Neuron (in vitro differentiated cells): ENCODE data around the gene TF.

Experiments
- H2AFZ ChIP-seq: one replicate; pipeline ENCODE4 v1.6.1; 2013; ENCODE audit warnings: low read depth, mild to moderate bottlenecking, inconsistent platforms, low read length, moderate library complexity
- H3K27me3 ChIP-seq: one replicate; pipeline ENCODE4 v1.6.1; 2013; ENCODE audit warnings: low read length; ENCODE audit not compliant: insufficient read depth
- H3K36me3 ChIP-seq: one replicate; pipeline ENCODE4 v1.6.1; 2013; ENCODE audit warnings: low read length; ENCODE audit not compliant: insufficient read depth
- H3K4me1 ChIP-seq: one replicate; pipeline ENCODE4 v1.6.1; 2013; ENCODE audit warnings: low read length; ENCODE audit not compliant: insufficient read depth
- H3K4me3 ChIP-seq: 2 replicates; pipeline ENCODE4 v1.5.1; 2013; ENCODE audit warnings: mild to moderate bottlenecking, low read length, moderate library complexity
- H3K9me3 ChIP-seq: one replicate; pipeline ENCODE4 v1.6.1; 2013; ENCODE audit warnings: low read length

TF gene

GRCh38 chr3:133820889-133821675, 74.9 kb downstream of the TF start:
- Histone ChIP-seq H3K36me3 (peaks cover 33% of the 10 kb centered on the region), H2AFZ (no peak overlapping the region), H3K4me3 (no peak overlapping the region), H3K27me3 (no peaks in the 10 kb centered on the region), H3K4me1 (peaks cover 9% of the 10 kb centered on the region), H3K9me3 (no peaks in the 10 kb centered on the region)

GRCh38 chr3:133821767-133822638, 75.8 kb downstream of the TF start:
- no peaks in the 10 kb centered on the region for H3K27me3 ChIP-seq
- H3K4me1 ChIP-seq = peaks cover 9% of the 10 kb centered on the region
- no peaks in the 10 kb centered on the region for H3K9me3 ChIP-seq
- H2AFZ ChIP-seq = no peak overlapping the region
- H3K4me3 ChIP-seq = no peak overlapping the region
- peaks cover 26% of the 10 kb centered on the region for H3K36me3 ChIP-seq

GRCh38 chr3:133824961-133825485, 78.8 kb downstream of the TF start:
- Histone ChIP-seq H2AFZ (no peak overlapping the region), H3K36me3 (peaks cover 13% of the 10 kb centered on the region), H3K4me1 (peaks cover 9% of the 10 kb centered on the region), H3K9me3 (no peaks in the 10 kb centered on the region), H3K27me3 (peaks cover 2% of the 10 kb centered on the region), H3K4me3 (no peak overlapping the region)

GRCh38 chr3:133825969-133826727, 80.0 kb downstream of the TF start:
- Histone ChIP-seq H3K4me3 (no peak overlapping the region), H2AFZ (no peak overlapping the region), H3K9me3 (no peaks in the 10 kb centered on the region), H3K27me3 (peaks cover 2% of the 10 kb centered on the region), H3K36me3 (peaks cover 2% of the 10 kb centered on the region), H3K4me1 (peaks cover 9% of the 10 kb centered on the region)

GRCh38 chr3:133827136-133827535, 80.9 kb downstream of the TF start:
- Histone ChIP-seq H2AFZ (no peak overlapping the region), H3K4me3 (no peak overlapping the region), H3K4me1 (peaks cover under 1% of the 10 kb centered on the region), H3K36me3 (peaks cover 2% of the 10 kb centered on the region), H3K27me3 (peaks cover 2% of the 10 kb centered on the region), H3K9me3 (no peaks in the 10 kb centered on the region)

GRCh38 chr3:133827684-133828083, 81.5 kb downstream of the TF start:
- H3K4me3 ChIP-seq = no peak overlapping the region
- H2AFZ ChIP-seq = no peak overlapping the region
- no peaks in the 10 kb centered on the region for H3K9me3 ChIP-seq
- H3K4me1 ChIP-seq = no peaks in the 10 kb centered on the region
- peaks cover 2% of the 10 kb centered on the region for H3K27me3 ChIP-seq
- H3K36me3 ChIP-seq = peaks cover 2% of the 10 kb centered on the region

- no peak overlapping the region for H3K4me3 ChIP-seq
- H2AFZ ChIP-seq = no peak overlapping the region
- H3K4me1 ChIP-seq = no peaks in the 10 kb centered on the region
- no peaks in the 10 kb centered on the region for H3K9me3 ChIP-seq
- peaks cover 2% of the 10 kb centered on the region for H3K27me3 ChIP-seq
- peaks cover 2% of the 10 kb centered on the region for H3K36me3 ChIP-seq
These were observed 82.5 kb downstream of the TF start for GRCh38 chr3:133828576-133829309.

- no peaks in the 10 kb centered on the region for H3K9me3 ChIP-seq
- no peaks in the 10 kb centered on the region for H3K4me1 ChIP-seq
- H3K4me3 ChIP-seq = no peak overlapping the region
- H2AFZ ChIP-seq = no peak overlapping the region
- H3K27me3 ChIP-seq = peaks cover 2% of the 10 kb centered on the region
- H3K36me3 ChIP-seq = peaks cover 2% of the 10 kb centered on the region
These were observed 83.1 kb downstream of the TF start for GRCh38 chr3:133829310-133829707.

- Histone ChIP-seq H3K4me3 (no peak overlapping the region), H3K27me3 (peaks cover 2% of the 10 kb centered on the region), H3K36me3 (no peaks in the 10 kb centered on the region), H3K4me1 (no peaks in the 10 kb centered on the region), H2AFZ (no peak overlapping the region), H3K9me3 (no peaks in the 10 kb centered on the region)
These were observed 83.9 kb downstream of the TF start for GRCh38 chr3:133830071-133830470.

GRCh38 chr3:133831966-133832801, 86.0 kb downstream of the TF start:
- no peak overlapping the region for H2AFZ ChIP-seq
- H3K27me3 ChIP-seq = peaks cover 2% of the 10 kb centered on the region
- H3K4me1 ChIP-seq = no peaks in the 10 kb centered on the region
- H3K36me3 ChIP-seq = no peaks in the 10 kb centered on the region
- no peak overlapping the region for H3K4me3 ChIP-seq
- no peaks in the 10 kb centered on the region for H3K9me3 ChIP-seq

GRCh38 chr3:133832802-133833144, 86.6 kb downstream of the TF start:
- no peak overlapping the region for H3K4me3 ChIP-seq
- H2AFZ ChIP-seq = no peak overlapping the region
- no peaks in the 10 kb centered on the region for H3K9me3 ChIP-seq
- H3K36me3 ChIP-seq = no peaks in the 10 kb centered on the region
- H3K27me3 ChIP-seq = peaks cover 2% of the 10 kb centered on the region
- no peaks in the 10 kb centered on the region for H3K4me1 ChIP-seq

GRCh38 chr3:133833267-133833666, 87.1 kb downstream of the TF start:
- H2AFZ ChIP-seq = no peak overlapping the region
- H3K9me3 ChIP-seq = no peaks in the 10 kb centered on the region
- H3K36me3 ChIP-seq = no peaks in the 10 kb centered on the region
- peaks cover 2% of the 10 kb centered on the region for H3K27me3 ChIP-seq
- H3K4me3 ChIP-seq = no peak overlapping the region
- no peaks in the 10 kb centered on the region for H3K4me1 ChIP-seq
